ENCODE results near the gene ZSCAN21. TPM values are rescaled to one million over a fixed set of nuclear protein-coding genes. Genes with fewer than 3 reads are reported as not detected.

Gene ZSCAN21
- total RNA-seq, 2 donors from 2014 or later, result 14.5 to 20.2 TPM

- intact Hi-C loops (cut with DNase I), result loop anchor here (10.0 kb wide), 1 partner anchor 150 kb away; the partner anchor contains the start of gene GJC3
- DNase-seq (no peak), ATAC-seq (no peak)
- Histone ChIP-seq H3K36me3 (replicated peaks in 1 of 2; ENCODE audit: insufficient read depth in 1 of 2, low read depth in 2 of 2) (peaks cover 31 to 57% of the 10 kb centered on the region in 2 donors), H3K4me1 (peaks cover 15% of the 10 kb centered on the region), H3K9me3 (peaks cover 0 to 21% (median 0%) of the 10 kb centered on the region in 3 donors), H3K27me3 (no peaks in the 10 kb centered on the region), H3K4me3 (no peak overlapping the region), H3K27ac (no peak overlapping the region)
- TF ChIP-seq POLR2A (IDR thresholded peaks at IDR 0.05) (no peak), CTCF (IDR thresholded peaks at IDR 0.05) (no peak)
- 94 to 95% methylated on average over 7 of the region's 7 CpGs for WGBS, 2 donors
Measured at GRCh38 chr7:100074841-100075240, 25.3 kb downstream of the ZSCAN21 start.

GRCh38 chr7:100075418-100075817, 25.8 kb downstream of the ZSCAN21 start:
- ATAC-seq, result no peak
- peaks cover 26 to 57% of the 10 kb centered on the region in 2 donors for H3K36me3 ChIP-seq (replicated peaks in 1 of 2; ENCODE audit: insufficient read depth in 1 of 2, low read depth in 2 of 2)
- 91 to 94% methylated on average over 6 of the region's 6 CpGs for WGBS, 2 donors

GRCh38 chr7:100077205-100077604, 27.6 kb downstream of the ZSCAN21 start:
- Histone ChIP-seq H3K36me3 (replicated peaks in 1 of 2; ENCODE audit: insufficient read depth in 1 of 2, low read depth in 2 of 2) (peaks cover 9 to 41% of the 10 kb centered on the region in 2 donors), H3K4me1 (peaks cover 29% of the 10 kb centered on the region), H3K4me3 (no peak overlapping the region), H3K27me3 (no peaks in the 10 kb centered on the region), H3K9me3 (peaks cover 0 to 4% (median 0%) of the 10 kb centered on the region in 3 donors), H3K27ac (no peak overlapping the region)
- intact Hi-C loops (cut with DNase I), result loop anchor here (10.0 kb wide), 1 partner anchor 152 kb away; the partner anchor contains the start of gene GJC3
- ATAC-seq (no peak), DNase-seq (no peak)
- TF ChIP-seq POLR2A (IDR thresholded peaks at IDR 0.05) (no peak), CTCF (IDR thresholded peaks at IDR 0.05) (no peak)
- WGBS, 2 donors, result 91 to 93% methylated on average over 4 of the region's 4 CpGs

More at GRCh38 chr7:100075418-100075817, 25.8 kb downstream of the ZSCAN21 start:
- intact Hi-C loops (cut with DNase I), result loop anchor here (10.0 kb wide), 1 partner anchor 151 kb away; the partner anchor contains the start of gene GJC3
- no peak overlapping the region for H3K27ac ChIP-seq
- peaks cover 21% of the 10 kb centered on the region for H3K4me1 ChIP-seq
- no peak overlapping the region for H3K4me3 ChIP-seq
- no peak for TF ChIP-seq POLR2A (IDR thresholded peaks at IDR 0.05)
- TF ChIP-seq CTCF (IDR thresholded peaks at IDR 0.05), result no peak
- peaks cover 0 to 21% (median 0%) of the 10 kb centered on the region in 3 donors for H3K9me3 ChIP-seq
- H3K27me3 ChIP-seq, result no peaks in the 10 kb centered on the region
- no peak for DNase-seq

GRCh38 chr7:100079024-100079560, 29.5 kb downstream of the ZSCAN21 start:
- ATAC-seq (no peak), DNase-seq (no peak)
- Histone ChIP-seq H3K4me3 (no peak overlapping the region), H3K9me3 (no peaks in the 10 kb centered on the region), H3K27ac (no peak overlapping the region), H3K36me3 (replicated peaks in 1 of 2; ENCODE audit: insufficient read depth in 1 of 2, low read depth in 2 of 2) (peaks cover 0 to 24% of the 10 kb centered on the region in 2 donors), H3K27me3 (no peaks in the 10 kb centered on the region), H3K4me1 (peaks cover 37% of the 10 kb centered on the region)
- no peak for TF ChIP-seq CTCF (IDR thresholded peaks at IDR 0.05)
- no peak for TF ChIP-seq POLR2A (IDR thresholded peaks at IDR 0.05)
- 43 to 62% methylated on average over 7 of the region's 7 CpGs for WGBS, 2 donors
- intact Hi-C loops (cut with DNase I), result loop anchor here (10.0 kb wide), 1 partner anchor 154 kb away; the partner anchor contains the start of gene GJC3

Data from body of pancreas (tissue), 4 donors.